Hematopoietic multipotent progenitor cell treated with erythropoietin and hydrocortisone succinate and interleukin-3 and kit ligand, for 17 days (in vitro differentiated cells): Measurements from ENCODE around the gene PITPNC1.
"Not testable (repeated sequence)": the region's sequence is repeated elsewhere in the genome, so short reads cannot be mapped to it uniquely, and the experiment has no call there.

Experiments
- DNase-seq: peaks from one replicate; pipeline ENCODE4 v3.0.0-alpha.2; 2015; ENCODE audit warnings: low spot score

Gene PITPNC1

DNA sequence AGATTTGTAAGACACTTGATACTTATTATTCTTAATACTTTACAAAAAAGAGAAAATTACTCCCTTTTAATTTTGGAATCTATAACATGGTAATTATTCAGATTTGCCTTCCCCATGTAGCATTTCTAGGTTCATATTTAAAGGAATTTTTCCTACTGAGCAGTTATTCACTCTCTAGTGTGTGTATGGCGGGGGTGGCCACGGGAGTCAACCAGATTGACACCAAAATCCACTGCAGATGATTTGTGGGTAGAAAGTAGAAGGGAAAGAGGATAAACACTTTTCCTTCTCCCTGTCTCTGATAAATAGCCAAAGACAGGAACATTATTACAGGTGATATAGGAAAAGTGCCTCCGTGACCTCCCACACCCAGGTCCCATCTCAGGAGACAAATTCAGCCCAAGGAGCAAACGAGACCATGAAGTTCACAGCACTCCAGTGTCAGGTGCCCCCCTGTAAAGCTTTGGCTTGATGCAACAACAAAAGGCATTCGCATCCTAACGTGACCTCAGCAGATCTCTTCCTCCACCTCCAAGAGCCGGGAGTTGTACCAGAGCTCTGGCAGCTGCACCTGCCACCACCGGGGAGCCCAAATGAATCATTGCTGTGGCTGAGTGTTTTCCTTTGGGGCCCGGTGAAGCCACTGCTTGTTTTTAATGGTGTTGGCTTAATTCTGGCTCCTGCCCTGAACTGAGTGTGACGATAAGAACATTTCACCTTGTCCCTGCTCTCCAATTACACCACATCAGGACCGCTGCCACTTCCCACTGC is 248.0 kb downstream of the PITPNC1 start:
- no peak for DNase-seq

DNA sequence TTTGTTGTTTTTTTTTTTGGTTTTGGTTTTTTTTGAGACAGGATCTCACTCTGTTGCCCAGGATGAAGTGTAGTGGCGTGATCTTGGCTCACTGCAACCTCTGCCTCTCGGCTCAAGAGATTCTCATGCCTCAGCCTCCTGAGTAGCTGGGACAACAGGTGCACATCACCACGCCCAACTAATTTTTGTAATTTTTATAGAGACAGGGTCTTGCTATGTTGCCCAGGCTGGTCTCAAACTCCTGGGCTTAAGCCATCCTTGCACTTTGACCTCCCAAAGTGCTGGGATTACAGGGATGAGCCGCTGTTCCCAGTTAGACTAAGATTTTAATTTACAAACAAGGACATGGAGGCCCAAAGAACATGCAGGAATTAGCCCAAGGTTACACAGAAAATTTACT is 248.9 kb downstream of the PITPNC1 start:
- no peak for DNase-seq

DNA sequence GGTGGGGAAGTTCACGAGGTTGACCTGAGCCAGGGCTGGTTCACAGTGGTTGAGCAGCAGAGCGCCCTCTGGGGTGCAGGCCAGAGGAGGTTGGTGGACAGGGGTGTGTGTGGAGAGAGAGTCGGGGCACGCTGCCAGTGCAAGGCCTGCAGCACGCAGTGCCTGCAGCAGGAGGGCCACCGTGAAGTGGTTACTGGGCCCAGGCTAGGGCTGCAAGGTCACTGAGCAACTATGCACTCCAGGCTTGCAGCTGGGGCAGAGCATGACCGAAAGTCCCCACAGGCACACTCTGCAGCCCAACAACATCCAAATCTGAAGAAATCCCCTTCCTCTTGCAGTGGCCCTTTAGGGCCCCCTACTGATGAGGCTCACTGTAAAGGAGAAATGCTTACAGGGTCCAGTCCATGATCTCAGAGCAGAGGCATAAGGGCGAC is 251.5 kb downstream of the PITPNC1 start:
- DNase-seq, result no peak

GRCh38 chr17:67629971-67630320 is 252.9 kb downstream of the PITPNC1 start:
- DNase-seq, result no peak

DNA sequence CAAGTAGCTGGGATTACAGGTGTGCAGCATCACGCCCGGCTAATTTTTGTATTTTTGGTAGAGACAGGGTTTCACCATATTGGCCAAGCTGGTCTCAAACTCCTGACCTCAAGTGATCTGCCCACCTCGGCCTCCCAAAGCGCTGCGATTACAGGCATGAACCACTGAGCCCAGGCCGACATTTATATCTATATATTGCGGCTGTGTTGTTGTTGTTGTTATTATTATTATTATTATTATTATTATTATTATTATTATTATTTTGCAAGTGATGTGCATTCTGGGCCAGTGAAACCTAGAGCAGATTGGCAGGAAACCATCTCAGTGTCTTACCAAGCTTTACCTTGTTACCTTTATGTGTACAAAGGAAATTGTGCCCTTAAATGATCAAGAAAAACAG is 253.8 kb downstream of the PITPNC1 start:
- DNase-seq, result not testable (repeated sequence)

DNA sequence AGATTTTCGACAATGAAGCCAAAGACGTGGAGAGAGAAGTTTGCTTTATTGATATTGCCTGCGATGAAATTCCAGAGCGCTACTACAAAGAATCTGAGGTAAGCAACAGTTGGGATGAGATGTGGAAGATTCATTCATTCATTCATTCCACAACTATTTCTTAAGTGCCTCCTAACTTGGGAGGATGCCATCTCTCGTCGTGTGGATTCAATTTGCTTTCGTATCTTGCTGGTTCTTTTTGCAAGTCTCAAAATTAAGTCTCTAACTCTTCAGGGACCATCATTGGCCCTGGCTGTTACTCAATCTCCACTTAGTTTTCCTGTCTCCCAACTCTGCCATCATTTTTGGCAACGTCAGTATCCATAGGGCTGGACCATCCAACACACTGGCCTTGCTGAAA is 255.1 kb downstream of the PITPNC1 start:
- DNase-seq, result no peak

DNA sequence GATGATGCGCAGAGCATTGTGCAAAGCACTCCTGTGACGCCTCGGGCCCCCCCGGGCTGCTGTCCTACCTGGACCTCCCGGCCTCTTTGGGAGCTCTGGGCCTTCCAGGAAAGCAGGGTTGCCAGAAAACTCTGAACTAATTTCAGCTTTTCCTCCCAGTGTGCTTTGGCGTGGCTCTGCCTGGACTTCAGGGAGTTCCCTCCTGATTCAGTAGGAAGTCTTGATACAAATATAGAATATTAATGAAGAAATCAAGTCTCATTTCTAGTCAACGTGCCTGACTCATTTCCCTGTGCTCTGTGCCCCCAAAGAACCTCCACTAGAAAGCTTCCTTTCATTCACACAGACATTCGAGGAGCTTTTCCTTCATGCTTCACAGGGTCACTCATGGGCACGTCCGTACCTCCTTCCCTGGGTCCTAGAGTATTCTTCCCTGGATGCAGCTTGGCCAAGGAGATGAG is 256.7 kb downstream of the PITPNC1 start:
- DNase-seq, result no peak

DNA sequence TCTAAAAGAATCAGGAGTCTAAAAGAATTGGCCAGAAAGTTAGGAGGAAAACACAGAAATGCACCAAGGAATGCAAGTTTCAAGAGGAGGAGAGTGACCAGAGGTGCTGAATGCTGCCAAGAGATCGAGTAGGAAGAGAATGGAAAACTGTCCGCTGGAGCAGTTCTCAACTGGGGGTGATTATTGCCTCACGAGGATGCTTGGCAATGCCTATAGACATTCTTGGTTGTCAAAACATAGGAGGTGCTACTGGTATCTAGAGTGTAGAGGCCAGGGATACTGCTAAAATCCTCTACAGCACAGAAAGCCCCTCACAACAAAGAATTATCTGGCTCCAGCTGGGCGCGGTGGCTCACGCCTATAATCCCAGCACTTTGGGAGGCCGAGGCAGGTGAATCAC is 258.6 kb downstream of the PITPNC1 start:
- no peak for DNase-seq

DNA sequence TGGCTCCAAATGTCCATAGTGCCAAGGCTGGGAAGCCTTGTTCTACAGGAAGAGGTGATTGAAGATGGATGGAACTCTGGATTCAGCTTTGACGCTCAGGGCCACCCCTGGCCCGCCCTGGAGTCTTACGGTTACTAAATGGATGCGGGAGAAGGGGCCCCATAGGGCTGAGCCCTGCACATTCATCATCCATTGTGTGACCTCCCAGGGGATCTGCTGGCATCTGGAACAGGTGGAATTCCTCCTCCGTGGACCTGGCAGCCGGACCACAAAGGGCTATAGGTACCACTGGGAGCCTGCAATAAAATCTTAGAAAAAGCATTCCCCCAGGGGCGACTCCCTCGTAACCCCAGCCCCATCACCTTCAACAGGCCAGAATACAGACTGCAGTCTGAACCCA is 259.2 kb downstream of the PITPNC1 start:
- DNase-seq, result no peak

DNA sequence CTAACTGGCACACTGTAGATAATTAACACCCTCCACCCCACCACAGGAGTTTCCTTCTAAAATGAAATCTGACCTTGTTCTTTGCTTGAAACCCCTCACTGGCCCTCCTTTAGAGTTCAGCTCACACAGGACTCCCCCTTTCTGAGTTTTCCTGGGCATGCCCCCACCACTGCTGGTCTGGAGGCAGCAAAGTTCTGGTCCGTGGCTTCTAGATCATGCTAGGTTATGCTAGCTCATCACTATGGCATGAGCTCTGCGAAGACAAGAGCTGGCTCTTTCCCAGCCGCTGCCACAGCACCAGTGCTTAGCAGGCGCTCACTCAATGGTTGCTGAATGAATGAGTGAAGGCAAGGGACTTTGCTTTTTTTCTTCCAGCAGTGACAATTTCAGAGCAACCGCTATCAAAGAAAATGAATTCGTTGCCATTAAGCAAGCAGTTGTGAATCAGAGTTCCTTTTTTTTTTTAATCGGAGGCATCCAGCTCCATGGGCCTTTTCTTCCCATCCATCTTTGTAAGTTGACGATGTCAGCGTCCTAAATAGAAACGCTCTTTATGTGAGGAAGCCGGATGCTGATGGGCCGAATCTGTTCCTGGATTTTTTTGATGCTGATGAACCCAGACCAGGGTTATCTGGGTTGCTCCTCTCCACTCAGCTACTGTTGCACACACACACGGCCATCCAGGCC is 259.9 kb downstream of the PITPNC1 start:
- no peak for DNase-seq

DNA sequence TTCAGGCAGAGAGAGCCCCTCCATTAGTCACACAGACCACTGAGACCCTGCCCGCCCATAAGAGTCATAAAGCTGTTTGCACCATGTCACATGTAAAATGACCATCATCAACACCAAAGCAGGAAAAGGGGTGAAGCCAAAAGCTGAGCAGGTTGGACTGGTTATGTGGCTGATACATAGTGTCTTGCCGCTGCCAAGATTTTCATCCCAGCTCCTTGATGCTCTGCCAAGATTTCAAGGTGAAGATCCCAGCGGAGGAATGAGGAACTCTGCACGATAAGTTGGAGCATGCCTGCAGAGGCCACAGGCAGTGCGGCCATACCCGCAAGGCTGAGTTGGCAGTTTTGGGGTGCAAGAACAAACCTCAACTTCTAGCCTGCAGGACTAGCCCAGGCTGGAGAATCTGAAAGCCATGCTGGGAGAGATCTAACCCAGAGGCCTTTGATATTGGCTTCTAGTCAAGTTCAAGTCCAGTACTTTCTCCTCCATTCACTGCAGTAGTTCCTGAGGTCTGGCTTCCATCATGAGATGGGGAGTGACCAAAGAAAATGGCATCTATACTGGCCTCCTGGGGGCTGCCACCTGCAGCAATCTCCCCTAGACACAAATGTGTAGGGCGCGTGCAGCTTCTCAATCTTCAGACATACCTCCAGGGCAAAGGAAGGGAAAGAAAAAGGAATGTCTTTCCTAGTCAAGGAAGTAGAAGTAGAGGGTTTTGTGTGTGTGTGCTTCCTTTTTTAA is 261.0 kb downstream of the PITPNC1 start:
- no peak for DNase-seq

DNA sequence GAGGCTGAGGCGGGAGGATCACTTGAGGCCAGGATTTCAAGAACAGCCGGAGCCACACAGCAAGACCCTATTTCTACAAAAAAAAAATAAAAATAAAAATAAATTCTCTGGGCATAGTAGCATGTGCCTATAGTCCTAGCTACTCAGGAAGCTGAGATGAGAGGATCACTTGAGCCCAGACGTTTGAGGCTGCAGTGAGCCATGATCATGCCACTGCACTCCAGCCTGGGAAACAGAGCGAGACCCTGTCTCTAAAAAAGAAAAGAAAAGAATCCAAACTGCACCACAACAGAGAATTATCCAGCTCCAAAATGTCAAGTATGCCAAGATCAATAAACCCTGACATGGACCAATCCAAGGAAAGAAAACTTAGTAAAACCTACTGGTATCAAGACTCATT is 261.8 kb downstream of the PITPNC1 start:
- no peak for DNase-seq

GRCh38 chr17:67639555-67639954 is 262.5 kb downstream of the PITPNC1 start:
- DNase-seq, result no peak

GRCh38 chr17:67639979-67640378 is 262.9 kb downstream of the PITPNC1 start:
- DNase-seq, result no peak

- DNase-seq, result no peak
These were observed 265.4 kb downstream of the PITPNC1 start for GRCh38 chr17:67642488-67642887.

DNA sequence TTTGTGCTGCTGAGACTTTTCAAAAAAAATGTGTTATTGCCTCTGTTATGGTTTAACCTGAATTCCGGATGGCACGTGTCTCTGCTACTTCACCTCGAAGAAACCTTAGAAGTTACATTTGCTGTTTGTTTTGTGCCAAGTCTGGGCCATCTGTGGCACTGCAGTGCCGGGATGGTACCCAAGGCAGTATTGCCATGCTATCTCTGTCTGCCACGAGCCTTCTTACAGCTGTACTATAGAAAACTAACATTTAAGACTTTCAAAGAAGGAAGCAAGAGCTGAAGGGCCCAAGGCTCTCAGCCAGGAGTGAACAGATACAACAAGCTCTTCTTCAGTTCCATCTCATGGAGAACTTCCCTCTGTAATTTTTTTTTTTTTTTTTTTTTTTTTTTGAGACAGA is 267.0 kb downstream of the PITPNC1 start:
- DNase-seq, result no peak

DNA sequence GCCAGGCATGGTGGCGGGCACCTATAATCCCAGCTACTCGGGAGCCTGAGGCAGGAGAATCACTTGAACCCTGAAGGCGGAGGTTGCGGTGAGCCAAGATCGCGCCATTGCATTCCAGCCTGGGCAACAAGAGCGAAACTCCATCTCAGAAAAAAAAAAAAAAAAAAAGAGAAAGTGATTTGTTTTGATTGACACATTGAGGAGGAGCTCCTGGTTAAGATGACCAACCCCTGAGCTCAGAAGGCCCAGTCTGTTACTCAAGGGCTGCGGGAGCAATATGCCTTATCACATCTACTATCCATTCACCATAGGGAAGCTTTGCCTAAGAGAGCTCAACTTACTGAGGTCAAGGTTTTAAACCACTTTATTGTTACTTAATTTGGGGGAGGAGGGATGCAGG is 268.1 kb downstream of the PITPNC1 start:
- DNase-seq, result not testable (repeated sequence)

DNA sequence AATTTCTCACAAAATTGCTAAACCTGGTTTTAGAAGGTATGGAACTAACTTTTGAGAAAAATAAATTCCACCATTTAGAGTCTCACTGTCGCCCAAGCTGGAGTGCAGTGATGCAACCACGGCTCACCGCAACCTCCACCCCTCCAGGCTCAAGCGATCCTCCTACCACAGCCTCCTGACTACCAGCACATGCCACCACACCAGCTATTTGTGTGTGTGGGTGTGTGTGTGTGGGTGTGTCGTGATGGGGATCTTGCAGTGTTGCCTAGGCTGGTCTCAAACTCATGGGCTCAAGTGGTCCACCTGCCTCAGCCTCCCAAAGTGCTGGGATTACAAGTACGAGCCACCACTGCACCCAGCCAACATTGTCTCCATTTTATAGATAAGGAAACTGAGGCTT is 269.4 kb downstream of the PITPNC1 start:
- no peak for DNase-seq

- DNase-seq, result no peak
These were observed 270.4 kb downstream of the PITPNC1 start for GRCh38 chr17:67647482-67647881.

- DNase-seq, result no peak
These were observed 271.2 kb downstream of the PITPNC1 start for GRCh38 chr17:67648032-67648905.

DNA sequence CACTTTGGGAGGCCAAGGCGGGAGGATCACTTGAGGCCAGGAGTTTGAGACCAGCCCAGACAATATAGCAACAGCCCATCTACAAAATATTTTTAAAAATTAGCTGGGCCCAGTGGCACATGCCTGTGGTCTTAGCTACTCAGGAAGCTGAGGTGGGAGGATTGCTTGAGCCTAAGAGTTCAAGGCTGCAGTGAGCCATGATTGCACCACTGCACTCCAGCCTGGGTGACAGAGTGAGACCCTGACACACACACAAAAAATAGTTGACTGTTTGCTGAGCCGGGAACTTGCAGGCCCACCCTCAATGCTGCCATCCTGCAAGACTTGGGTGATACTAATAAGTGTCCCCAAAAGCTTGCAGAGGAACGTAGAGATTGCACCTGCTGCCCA is 271.8 kb downstream of the PITPNC1 start:
- DNase-seq, result not testable (repeated sequence)

DNA sequence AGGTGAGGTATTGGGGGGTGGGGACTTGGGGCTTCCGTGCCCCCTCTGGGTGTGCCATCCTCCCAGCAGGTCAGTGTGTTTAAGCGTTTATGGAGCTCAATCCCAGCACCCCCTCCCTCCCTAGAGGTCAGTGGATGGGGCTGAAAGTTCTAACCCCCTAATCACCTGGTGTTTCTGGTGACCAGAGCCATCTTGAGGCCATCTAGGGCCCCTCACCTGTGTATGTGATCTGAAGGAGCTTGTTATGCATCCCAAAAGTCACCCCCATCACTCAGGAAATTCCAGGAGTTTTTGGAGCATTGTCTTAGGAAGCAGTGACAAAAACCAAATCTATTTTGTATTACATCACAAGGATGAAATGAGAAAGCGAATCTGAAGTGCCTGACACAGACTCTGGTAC is 272.8 kb downstream of the PITPNC1 start:
- DNase-seq, result no peak
